Activated CD8-positive, alpha-beta T cell treated with anti-CD3 and anti-CD28 coated beads for 36 hours (primary cell): Measurements from ENCODE around the gene INPP5K. TPM values are rescaled to one million over a fixed set of nuclear protein-coding genes. Genes with fewer than 3 reads are reported as not detected.
"Not testable (repeated sequence)": the region's sequence is repeated elsewhere in the genome, so short reads cannot be mapped to it uniquely, and the experiment has no call there.

Source experiments
- ATAC-seq: fragments of 200-7000 bp; cut with Tn5 transposase; one replicate; pipeline ENCODE4 v1.10.0; 2021; ENCODE audit warnings: mild to moderate bottlenecking, moderate library complexity
- CTCF ChIA-PET: fragments of 350-600 bp; sonication (Branson Sonifier 250); formaldehyde crosslinking; loops from one replicate; lab custom pipeline; 2021; ENCODE audit warnings: antibody characterized with exemption; lab: Charles Lee
- POLR2A ChIA-PET: fragments of 350-600 bp; sonication (Branson Sonifier 250); formaldehyde crosslinking; loops from one replicate; lab custom pipeline; 2021; ENCODE audit warnings: antibody characterized with exemption; lab: Charles Lee
- DNase-seq: peaks from one replicate; pipeline ENCODE4 v3.0.0-alpha.2; 2020
- H3K27ac Mint-ChIP-seq: one replicate; pipeline ENCODE4 v1.8.0; 2021; ENCODE audit warnings: mild to moderate bottlenecking, mixed read lengths
- H3K27me3 Mint-ChIP-seq: one replicate; pipeline ENCODE4 v1.8.0; 2021; ENCODE audit warnings: mixed read lengths
- H3K36me3 Mint-ChIP-seq: one replicate; pipeline ENCODE4 v1.8.0; 2021; ENCODE audit warnings: low read depth, mixed read lengths
- H3K4me1 Mint-ChIP-seq: one replicate; pipeline ENCODE4 v1.8.0; 2021; ENCODE audit warnings: low read depth, mixed read lengths
- H3K4me3 Mint-ChIP-seq: one replicate; pipeline ENCODE4 v1.8.0; 2021; ENCODE audit warnings: mild to moderate bottlenecking, moderate library complexity, mixed read lengths
- H3K9me3 Mint-ChIP-seq: one replicate; pipeline ENCODE4 v1.8.0; 2021; ENCODE audit warnings: mixed read lengths
- intact Hi-C: fragments of 100-400 bp; cut with micrococcal nuclease; formaldehyde crosslinking; loops from one replicate; pipeline ENCODE4 v1.10.0; 2022
- total RNA-seq, 2 experiments: library from RNA; stranded (reverse); gene quantifications; one replicate each; pipeline ENCODE4 v1.2.3, GENCODE V29; 2021
- TF ChIP-seq, protein P1 (sequence below): fragments of 200-600 bp; IDR thresholded peaks from one replicate; pipeline ENCODE4 v1.8.0; 2022; ENCODE audit warnings: antibody characterized with exemption, mild to moderate bottlenecking

INPP5K gene
- total RNA-seq, 2 experiments from 2014 or later: 16.5 to 16.7 TPM

DNA sequence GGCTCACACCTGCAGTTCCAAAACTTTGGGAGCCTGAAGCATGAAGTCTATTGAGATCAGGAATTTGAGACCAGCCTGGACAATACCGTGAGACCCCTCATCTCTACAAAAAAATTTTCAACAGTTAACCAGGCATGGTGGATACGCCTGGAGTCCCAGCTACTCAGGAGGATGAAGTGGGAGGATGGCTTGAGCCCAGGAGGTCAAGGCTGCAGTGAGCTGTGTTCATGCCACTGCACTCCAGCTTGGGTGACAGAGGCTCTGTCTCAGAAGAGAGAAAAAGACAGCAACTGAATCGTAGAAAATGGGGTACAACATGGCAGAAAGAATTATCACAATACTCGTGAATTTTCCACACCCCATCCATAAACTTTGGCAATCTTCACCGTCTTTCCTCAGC lies 63.6 kb downstream of the INPP5K start:
- CTCF ChIA-PET: interaction anchor here (1.7 to 2.7 kb wide), 2 partner anchors 63 to 87 kb away, joined by 3 to 11 read pairs; no protein-coding TSS in a partner anchor
- peaks cover 6% of the 10 kb centered on the region for H3K27me3 Mint-ChIP-seq
- H3K9me3 Mint-ChIP-seq: no peaks in the 10 kb centered on the region
- POLR2A ChIA-PET: interaction anchor here (0.6 to 1.3 kb wide), 3 partner anchors 65 to 90 kb away, joined by 3 to 4 read pairs (median 3); no protein-coding TSS in a partner anchor
- H3K4me1 Mint-ChIP-seq: peaks cover 39% of the 10 kb centered on the region
- no peak overlapping the region for H3K27ac Mint-ChIP-seq
- H3K36me3 Mint-ChIP-seq: peaks cover 21% of the 10 kb centered on the region
- TF ChIP-seq, protein P1, sequence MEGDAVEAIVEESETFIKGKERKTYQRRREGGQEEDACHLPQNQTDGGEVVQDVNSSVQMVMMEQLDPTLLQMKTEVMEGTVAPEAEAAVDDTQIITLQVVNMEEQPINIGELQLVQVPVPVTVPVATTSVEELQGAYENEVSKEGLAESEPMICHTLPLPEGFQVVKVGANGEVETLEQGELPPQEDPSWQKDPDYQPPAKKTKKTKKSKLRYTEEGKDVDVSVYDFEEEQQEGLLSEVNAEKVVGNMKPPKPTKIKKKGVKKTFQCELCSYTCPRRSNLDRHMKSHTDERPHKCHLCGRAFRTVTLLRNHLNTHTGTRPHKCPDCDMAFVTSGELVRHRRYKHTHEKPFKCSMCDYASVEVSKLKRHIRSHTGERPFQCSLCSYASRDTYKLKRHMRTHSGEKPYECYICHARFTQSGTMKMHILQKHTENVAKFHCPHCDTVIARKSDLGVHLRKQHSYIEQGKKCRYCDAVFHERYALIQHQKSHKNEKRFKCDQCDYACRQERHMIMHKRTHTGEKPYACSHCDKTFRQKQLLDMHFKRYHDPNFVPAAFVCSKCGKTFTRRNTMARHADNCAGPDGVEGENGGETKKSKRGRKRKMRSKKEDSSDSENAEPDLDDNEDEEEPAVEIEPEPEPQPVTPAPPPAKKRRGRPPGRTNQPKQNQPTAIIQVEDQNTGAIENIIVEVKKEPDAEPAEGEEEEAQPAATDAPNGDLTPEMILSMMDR: no peak
- DNase-seq (no peak), ATAC-seq (no peak)
- intact Hi-C loops: no loop called here
- no peak overlapping the region for H3K4me3 Mint-ChIP-seq

DNA sequence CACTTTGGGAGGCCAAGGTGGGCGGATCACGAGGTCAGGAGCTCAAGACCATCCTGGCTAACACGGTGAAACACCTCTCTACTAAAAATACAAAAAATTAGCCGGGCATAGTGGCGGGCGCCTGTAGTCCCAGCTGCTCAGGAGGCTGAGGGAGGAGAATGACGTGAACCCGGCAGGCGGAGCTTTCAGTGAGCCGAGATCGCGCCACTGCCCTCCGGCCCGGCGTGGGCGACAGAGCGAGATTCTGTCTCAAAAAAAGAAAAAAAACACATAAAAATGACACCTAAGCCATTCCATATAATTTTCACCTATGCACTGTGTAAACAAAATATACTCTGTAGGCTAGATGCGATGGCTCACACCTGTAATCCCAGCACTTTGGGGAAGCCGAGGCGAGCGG lies 66.2 kb downstream of the INPP5K start:
- H3K27ac Mint-ChIP-seq, H3K9me3 Mint-ChIP-seq, DNase-seq, H3K27me3 Mint-ChIP-seq, intact Hi-C loops, ATAC-seq, H3K4me3 Mint-ChIP-seq: not testable (repeated sequence)
- Mint-ChIP-seq H3K4me1 (peaks cover 53% of the 10 kb centered on the region), H3K36me3 (peaks cover 24% of the 10 kb centered on the region)
- ChIA-PET CTCF (interaction anchor here (0.8 to 1.4 kb wide), 3 partner anchors 35 to 85 kb away, joined by 3 to 5 read pairs (median 3); no protein-coding TSS in a partner anchor), POLR2A (interaction anchor here (1.0 kb wide), 1 partner anchor 51 kb away, joined by 3 read pairs; no protein-coding TSS in a partner anchor)

DNA sequence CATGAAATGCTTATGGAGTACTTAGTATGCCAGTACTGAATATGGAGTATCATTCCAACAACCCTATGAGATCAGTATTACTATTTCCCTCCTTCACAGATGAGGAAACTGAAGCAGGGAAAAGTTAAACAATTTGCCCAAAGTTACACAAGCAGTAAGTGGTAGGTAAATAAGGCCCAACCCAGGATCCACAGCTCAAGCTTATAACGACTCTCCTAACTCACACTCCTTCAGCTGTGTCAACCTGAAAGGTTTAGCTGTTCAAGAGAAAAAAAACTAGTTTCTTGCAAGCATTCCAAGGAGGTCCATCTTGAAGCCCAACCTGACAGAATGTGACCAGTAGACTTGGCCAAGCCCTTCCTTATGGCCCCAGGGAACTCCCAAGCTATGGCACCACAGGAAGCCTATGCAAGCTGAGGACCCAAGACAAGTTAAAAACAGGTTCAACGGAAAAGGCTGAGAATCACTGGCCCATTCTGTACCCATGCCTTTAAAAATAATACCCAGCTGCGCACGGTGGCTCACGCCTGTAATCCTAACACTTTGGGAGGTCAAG lies 66.9 kb downstream of the INPP5K start:
- H3K4me1 Mint-ChIP-seq: peaks cover 48% of the 10 kb centered on the region
- no peaks in the 10 kb centered on the region for H3K9me3 Mint-ChIP-seq
- no peaks in the 10 kb centered on the region for H3K27me3 Mint-ChIP-seq
- H3K36me3 Mint-ChIP-seq: peaks cover 20% of the 10 kb centered on the region
- no peak overlapping the region for H3K27ac Mint-ChIP-seq
- H3K4me3 Mint-ChIP-seq: no peak overlapping the region
- no peak for DNase-seq
- CTCF ChIA-PET: interaction anchor here (1.4 kb wide), 1 partner anchor 84 kb away, joined by 5 read pairs; no protein-coding TSS in a partner anchor
- POLR2A ChIA-PET: interaction anchor here (0.6 to 1.0 kb wide), 2 partner anchors 10 to 50 kb away, joined by 3 read pairs; no protein-coding TSS in a partner anchor
- intact Hi-C loops: no loop called here
- no peak for ATAC-seq
- TF ChIP-seq, protein P1: no peak

DNA sequence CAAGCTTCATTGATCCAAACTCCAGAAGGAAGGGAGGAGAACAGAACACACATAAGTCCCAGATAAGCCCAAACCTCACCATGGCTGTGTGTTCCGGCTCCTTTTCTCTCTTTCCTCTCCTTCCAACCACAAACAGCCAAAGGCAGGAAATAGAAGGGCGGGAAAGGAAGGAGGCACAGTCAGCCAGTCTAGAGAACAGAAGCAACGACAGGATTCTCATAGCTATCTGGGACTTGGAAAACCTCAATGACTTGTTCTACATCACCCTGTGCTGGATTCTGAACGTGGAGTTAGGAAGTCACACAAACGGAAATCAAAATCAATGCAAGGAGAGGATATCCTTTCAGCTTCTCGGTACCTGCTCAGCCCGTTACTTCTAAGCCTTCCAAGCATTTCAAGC lies 69.4 kb downstream of the INPP5K start:
- Mint-ChIP-seq H3K27ac (no peak overlapping the region), H3K36me3 (peaks cover 9% of the 10 kb centered on the region), H3K4me3 (no peak overlapping the region), H3K27me3 (no peaks in the 10 kb centered on the region), H3K4me1 (peaks cover 33% of the 10 kb centered on the region), H3K9me3 (no peaks in the 10 kb centered on the region)
- CTCF ChIA-PET: interaction anchor here (0.6 to 1.8 kb wide), 2 partner anchors 82 kb away, joined by 3 to 5 read pairs; no protein-coding TSS in a partner anchor
- ATAC-seq (no peak), DNase-seq (no peak)
- POLR2A ChIA-PET: interaction anchor here (0.9 kb wide), 1 partner anchor 8 kb away, joined by 5 read pairs; the partner anchor contains the start of gene CRK
- TF ChIP-seq, protein P1: no peak
- intact Hi-C loops: no loop called here

DNA sequence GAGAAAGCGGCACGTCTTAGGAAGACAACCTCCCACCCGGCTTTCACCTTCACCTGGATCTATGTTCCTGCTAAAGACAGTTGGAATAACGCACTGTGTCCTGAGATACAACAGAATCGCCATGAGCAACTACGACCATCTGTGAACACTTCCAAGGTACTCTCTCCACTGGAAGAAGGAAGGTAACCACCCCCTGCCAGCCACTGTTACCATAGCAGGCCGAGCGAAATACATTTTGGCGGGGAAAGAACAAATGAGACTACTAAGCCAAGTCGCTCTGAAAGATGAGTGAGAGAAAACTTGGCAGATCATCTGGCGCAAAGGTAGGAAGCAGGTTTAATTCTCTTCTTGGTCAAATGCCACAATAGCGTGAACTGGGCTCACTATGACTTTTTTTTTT lies 70.2 kb downstream of the INPP5K start:
- no peak for DNase-seq
- TF ChIP-seq, protein P1: no peak
- ChIA-PET CTCF (interaction anchor here (1.8 kb wide), 1 partner anchor 81 kb away, joined by 5 read pairs; no protein-coding TSS in a partner anchor), POLR2A (no interaction called here)
- H3K4me1 Mint-ChIP-seq: peaks cover 31% of the 10 kb centered on the region
- H3K27ac Mint-ChIP-seq: no peak overlapping the region
- no peak overlapping the region for H3K4me3 Mint-ChIP-seq
- no peaks in the 10 kb centered on the region for H3K27me3 Mint-ChIP-seq
- H3K36me3 Mint-ChIP-seq: peaks cover 9% of the 10 kb centered on the region
- H3K9me3 Mint-ChIP-seq: no peaks in the 10 kb centered on the region
- no peak for ATAC-seq
- intact Hi-C loops: no loop called here

DNA sequence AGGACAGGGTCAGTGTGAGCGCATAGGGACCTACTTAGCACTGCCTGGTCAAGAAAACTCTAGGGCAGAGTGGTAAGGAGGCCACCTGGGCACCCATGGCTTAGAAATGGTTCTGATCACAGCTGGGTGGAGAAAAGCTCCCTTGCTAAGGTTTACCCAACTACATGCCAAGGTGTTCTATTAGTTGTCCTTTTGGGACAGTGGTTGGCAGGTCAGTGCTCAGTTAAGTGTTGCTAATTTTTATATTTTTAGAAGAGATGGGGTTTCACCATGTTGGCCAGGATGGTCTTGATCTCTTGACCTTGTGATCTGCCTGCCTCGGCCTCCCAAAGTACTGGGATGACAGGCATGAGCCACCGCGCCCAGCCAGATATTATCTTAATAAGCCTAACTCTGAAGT lies 70.7 kb downstream of the INPP5K start:
- ATAC-seq, DNase-seq, H3K36me3 Mint-ChIP-seq, H3K4me3 Mint-ChIP-seq, intact Hi-C loops, H3K27ac Mint-ChIP-seq, POLR2A ChIA-PET, H3K9me3 Mint-ChIP-seq, H3K27me3 Mint-ChIP-seq: not testable (repeated sequence)
- peaks cover 31% of the 10 kb centered on the region for H3K4me1 Mint-ChIP-seq
- CTCF ChIA-PET: interaction anchor here (1.8 kb wide), 1 partner anchor 81 kb away, joined by 5 read pairs; no protein-coding TSS in a partner anchor
